Brain pericyte (primary cell): ENCODE data around the gene CGB2.
"Not testable (repeated sequence)": the region's sequence is repeated elsewhere in the genome, so short reads cannot be mapped to it uniquely, and the experiment has no call there.

Experiments
- DNase-seq: peaks from one replicate; pipeline ENCODE4 v3.0.0-alpha.2; 2012; ENCODE audit warnings: low read depth, low spot score

The CGB2 gene

GRCh38 chr19:49031642-49032301, at the start of gene CGB2:
Gene CGB2 (plus strand): TSS chr19:49031890. CDS start chr19:49032096, 206 bp downstream.
- not testable (repeated sequence) for DNase-seq

- DNase-seq: no peak
These were observed 49.4 kb upstream of the CGB2 start for GRCh38 chr19:48982280-48982679.

DNA sequence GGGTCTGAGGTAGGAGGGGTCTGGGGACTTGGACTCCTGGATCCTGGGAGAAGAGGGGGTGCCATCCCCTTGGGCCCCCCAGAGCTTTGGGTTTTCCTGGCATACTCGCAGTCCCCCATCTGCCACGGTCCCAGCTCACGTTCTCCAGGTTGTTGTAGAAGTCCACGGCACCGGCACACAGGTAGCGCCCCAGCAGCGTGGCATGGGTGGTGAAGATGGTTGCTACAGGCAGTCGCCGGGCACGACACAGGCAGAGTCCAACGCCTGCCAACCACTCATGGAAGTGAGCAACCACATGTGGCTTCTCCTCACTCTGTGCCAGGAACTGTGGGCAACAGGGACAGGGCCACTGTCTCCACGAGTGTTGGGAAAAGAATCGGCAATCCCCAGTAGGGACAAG, 46.0 kb upstream of the CGB2 start:
- no peak for DNase-seq

GRCh38 chr19:48986211-48986610, 45.5 kb upstream of the CGB2 start:
- no peak for DNase-seq

DNA sequence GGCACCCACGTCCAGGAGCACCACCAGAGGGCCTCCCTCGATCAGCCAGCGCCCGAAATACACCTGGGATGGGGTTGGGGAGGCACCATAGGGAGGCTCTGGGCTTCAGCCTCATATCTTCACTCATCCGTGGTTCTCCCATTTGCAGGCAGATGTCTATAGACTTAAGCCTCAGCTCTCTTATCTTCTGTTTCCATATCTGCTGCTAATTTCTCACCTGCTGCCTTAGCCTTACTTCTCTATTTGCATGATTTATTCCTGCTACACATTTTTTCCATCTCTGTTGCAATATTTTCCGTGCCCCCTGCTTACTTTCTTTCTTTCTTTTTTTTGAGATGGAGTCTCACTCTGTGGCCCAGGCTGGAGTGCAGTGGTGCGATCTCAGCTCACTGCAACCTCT, 44.4 kb upstream of the CGB2 start:
- no peak for DNase-seq

DNA sequence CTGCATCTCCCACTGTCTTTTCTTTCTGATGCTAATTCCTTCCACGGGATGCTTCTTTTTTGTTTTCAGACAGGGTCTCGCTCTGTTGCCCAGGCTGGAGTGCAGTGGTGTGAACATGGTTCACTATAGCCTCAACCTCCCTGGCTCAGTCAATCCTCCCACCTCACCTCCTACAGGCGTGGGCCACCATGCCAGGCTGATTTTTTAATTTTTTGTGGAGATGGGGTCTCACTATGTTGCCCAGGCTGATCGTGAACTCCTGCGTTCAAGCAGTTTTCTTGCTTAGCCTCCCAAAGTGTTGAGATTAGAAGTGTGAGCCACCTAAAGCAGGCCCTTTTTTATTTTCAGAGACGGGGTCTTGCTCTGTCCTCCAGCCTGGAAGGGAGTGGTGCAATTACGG, 43.4 kb upstream of the CGB2 start:
- DNase-seq: no peak

- no peak for DNase-seq
These were observed 42.8 kb upstream of the CGB2 start for GRCh38 chr19:48988860-48989259.

DNA sequence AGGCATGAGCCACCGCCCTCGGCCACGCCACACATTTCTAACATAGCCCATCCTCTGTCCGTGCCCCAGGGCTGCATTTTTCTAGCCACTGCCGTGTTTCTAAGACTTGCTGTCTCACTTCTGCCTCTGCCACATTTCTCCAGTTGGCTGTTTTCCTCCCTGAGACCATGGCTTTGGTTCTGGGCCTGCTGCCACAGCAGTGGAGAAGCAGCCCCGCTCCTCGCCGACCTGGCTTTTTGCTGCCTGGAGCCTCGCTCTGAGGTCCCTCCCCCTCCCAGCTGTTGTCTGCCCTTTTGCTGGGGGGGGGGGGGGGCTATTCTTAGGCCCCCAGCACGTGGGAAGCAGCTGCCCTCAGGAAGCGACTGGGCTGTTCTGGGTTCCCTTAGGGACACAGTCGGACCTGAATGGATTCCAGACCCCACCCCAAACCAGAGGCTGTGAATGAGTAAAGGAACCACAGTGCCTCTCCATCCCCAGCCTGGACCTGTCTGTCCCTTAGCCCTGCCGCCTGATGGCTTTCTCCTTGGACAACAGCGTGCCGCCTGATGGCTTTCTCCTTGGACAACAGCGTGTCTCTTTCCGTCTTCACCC, 41.9 kb upstream of the CGB2 start:
- no peak for DNase-seq

- no peak for DNase-seq
These were observed 41.3 kb upstream of the CGB2 start for GRCh38 chr19:48990400-48990799.

- DNase-seq: no peak
These were observed 40.6 kb upstream of the CGB2 start for GRCh38 chr19:48991011-48991609.

GRCh38 chr19:48991873-48992580, 39.7 kb upstream of the CGB2 start:
- DNase-seq: no peak

GRCh38 chr19:48992581-48993174, 39.0 kb upstream of the CGB2 start:
- DNase-seq: no peak

GRCh38 chr19:48993175-48994034, 38.3 kb upstream of the CGB2 start, which contains the start of the genes GYS1 and RUVBL2:
Gene GYS1 (minus strand): TSS chr19:48993309. CDS start chr19:48993112, 197 bp downstream.
Gene RUVBL2 (plus strand): TSS chr19:48993887. CDS start chr19:48993912, 25 bp downstream.
- DNase-seq: peak; percentile 98

DNA sequence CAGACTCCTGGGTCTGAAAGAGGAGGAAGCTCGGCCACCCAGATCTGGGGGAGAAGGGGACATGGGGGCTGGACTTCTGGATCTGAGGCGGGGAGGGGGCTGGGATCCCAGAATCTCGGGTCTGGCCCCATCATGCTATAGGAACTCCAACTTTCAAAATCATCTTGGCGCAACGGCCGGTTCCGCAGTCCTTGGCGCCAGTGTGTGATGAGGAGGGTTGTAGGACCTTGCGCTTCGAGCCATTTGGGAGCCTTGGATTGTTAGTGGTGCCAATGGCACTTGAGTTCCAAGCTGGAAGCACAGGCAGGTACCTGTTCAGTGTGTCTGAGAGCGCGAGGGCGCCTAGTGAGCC, 37.7 kb upstream of the CGB2 start:
- DNase-seq: no peak

DNA sequence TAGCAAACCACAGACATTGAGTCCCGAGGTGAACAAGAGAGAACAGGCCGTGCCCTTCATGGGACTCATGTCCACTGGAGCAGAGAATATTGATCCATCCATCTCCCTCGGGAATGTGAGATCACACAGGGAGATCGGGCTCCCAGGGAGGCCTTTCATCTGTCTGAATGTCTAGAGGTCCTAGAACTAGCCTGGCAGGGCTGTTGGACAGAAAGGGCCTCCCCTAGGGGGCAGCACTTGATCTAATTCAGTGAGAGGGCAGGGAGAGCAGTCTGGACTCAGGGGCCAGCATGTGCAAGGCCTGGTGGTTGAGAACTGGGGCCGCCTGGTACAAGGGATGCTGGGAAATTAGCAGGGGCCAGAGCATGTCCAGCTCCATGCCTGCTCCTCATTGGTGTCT, 33.7 kb upstream of the CGB2 start:
- DNase-seq: no peak

DNA sequence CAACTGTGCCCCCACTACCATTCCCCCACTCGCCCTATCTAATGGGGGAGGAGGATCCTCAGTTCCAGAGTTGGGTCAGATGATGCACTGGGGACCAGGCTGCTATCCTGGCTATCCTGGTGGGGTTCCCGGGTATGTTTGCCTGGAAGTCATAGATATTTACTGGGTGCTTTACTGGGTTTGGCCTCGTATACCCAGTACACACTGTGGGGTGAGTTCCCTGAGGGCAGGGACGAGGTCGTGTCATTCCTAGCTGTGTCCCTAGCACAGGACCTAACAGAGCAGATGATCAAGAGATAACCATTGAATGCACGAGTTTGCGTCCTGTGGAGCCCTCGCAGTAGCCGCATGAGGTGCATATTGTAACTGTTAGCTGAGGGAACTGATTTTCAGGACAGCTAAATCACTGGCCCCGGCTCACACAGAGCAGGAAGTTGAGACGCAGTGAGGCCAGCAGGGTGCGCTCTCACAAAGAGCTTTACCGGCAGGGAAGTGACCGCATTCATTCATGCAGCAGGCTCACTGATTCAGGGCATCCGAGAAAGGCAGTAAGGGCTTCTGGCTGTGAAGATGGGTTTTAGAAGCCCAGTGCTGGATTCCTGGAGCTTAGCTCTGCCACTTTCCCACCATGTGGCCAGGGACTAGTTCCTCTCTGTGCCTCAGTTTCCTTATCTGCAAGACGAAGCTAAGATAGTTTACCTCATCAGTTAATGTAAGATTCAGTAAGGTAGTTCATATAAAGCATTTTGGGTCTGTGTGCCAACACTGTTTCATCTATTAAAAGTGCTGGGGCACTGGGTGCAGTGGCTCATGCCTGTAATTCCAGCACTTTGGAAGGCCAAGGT, 32.0 kb upstream of the CGB2 start:
- DNase-seq: no peak

DNA sequence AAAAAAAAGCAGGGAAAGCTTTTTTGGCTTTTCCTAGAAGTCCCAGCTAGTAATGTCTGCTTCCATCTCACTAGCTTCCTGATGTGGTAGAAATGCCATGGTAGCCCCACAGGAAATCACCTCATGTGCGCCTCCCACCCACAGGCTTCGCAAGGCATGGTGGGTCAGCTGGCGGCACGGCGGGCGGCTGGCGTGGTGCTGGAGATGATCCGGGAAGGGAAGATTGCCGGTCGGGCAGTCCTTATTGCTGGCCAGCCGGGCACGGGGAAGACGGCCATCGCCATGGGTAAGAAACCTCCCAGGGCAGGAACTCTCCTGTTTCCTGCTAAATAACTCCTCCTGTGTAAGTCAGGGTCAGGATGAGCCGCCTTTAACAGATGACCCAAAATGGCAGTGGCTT, 27.6 kb upstream of the CGB2 start:
- no peak for DNase-seq

DNA sequence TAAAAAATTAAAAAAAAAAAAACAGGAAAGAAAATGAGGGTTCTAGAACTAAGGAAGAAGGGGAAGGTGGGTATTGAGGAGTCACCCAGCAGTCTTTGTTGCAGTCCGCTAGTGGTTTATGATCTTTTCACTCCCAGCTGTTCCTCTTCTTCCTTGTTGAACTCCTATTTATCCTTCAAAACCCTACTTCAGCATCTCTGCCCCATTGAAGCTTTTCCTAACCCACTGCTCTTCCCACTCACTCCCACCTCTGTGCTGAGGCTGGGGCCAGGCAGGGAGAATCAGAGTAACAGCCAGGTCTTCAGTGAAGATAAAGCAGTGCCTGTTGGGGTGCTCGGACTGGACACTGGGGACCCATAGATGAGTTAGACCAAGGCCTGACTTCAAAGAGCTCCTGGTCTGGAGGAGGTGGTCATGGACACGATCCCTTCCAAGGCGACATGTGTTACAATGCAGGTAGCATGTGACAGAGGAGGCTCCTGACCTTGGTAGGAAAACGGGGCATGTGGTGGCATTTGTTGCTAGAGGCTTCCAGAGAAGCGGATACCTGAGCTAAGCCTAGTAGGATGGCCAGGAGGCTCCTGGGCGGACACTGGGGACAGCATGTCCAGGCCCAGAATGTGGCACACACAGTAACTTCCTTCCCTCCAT, 26.6 kb upstream of the CGB2 start:
- no peak for DNase-seq

- DNase-seq: no peak
These were observed 24.8 kb upstream of the CGB2 start for GRCh38 chr19:49006905-49007304.

- DNase-seq: no peak
These were observed 21.9 kb upstream of the CGB2 start for GRCh38 chr19:49009828-49010227.
